ENCODE measurements around the gene SBF1. TPM values are rescaled to one million over a fixed set of nuclear protein-coding genes. Genes with fewer than 3 reads are reported as not detected.

Gene SBF1
- total and polyA plus RNA-seq, 2 of the 13 experiments (the other 11 are each of a cell fraction or from before 2014, with no cell fraction given): 31.7 to 40.9 TPM

GRCh38 chr22:50481045-50481439, 6.2 kb upstream of the SBF1 start (continued):
- TF ChIP-seq ZNF687 (CRISPR knock-in tag; IDR thresholded peaks at IDR 0.05): peak; percentile 33; the same call in 1 of the 2 replicates
- no peak for TF ChIP-seq ZNF552 (CRISPR knock-in tag; IDR thresholded peaks at IDR 0.05; ENCODE audit: borderline replicate concordance)
- TF ChIP-seq RFX1 (IDR thresholded peaks at IDR 0.05): no peak
- no peak for TF ChIP-seq ZNF230 (CRISPR knock-in tag; IDR thresholded peaks at IDR 0.05)
- TF ChIP-seq ZMYM4 (CRISPR knock-in tag; IDR thresholded peaks at IDR 0.05): no peak
- TF ChIP-seq U2AF2 (IDR thresholded peaks at IDR 0.05; ENCODE audit: low read depth, low read length): no peak
- no peak for TF ChIP-seq ZIK1 (CRISPR knock-in tag; IDR thresholded peaks at IDR 0.05; ENCODE audit: borderline replicate concordance, low read depth)
- TF ChIP-seq TSC22D2 (CRISPR knock-in tag; IDR thresholded peaks at IDR 0.05; ENCODE audit: borderline replicate concordance): no peak
- no peak for TF ChIP-seq HINFP (CRISPR knock-in tag; IDR thresholded peaks at IDR 0.05; ENCODE audit: low read depth)
- TF ChIP-seq NR3C1 (CRISPR knock-in tag; IDR thresholded peaks at IDR 0.05): no peak
- no peak for TF ChIP-seq KLF12 (CRISPR knock-in tag; IDR thresholded peaks at IDR 0.05; ENCODE audit: borderline replicate concordance)
- no peak for TF ChIP-seq NFIB (CRISPR knock-in tag; IDR thresholded peaks at IDR 0.05; ENCODE audit: borderline replicate concordance)
- no peak for TF ChIP-seq PRDM10 (CRISPR knock-in tag; IDR thresholded peaks at IDR 0.05; ENCODE audit: low read depth)
- TF ChIP-seq SRSF9 (IDR thresholded peaks at IDR 0.05; ENCODE audit: borderline replicate concordance, insufficient read depth, low read depth, low read length, poor library complexity, severe bottlenecking): no peak

Data from HepG2 (cell line).